ENCODE measurements around the gene NECAB2. TPM values are rescaled to one million over a fixed set of nuclear protein-coding genes. Genes with fewer than 3 reads are reported as not detected.

The NECAB2 gene
- total and polyA plus RNA-seq, 7 donors = 0.34 to 3.1 (median 1.8) TPM; not detected in 4

- no peak overlapping the region for H3K27ac ChIP-seq
- H3K4me1 ChIP-seq = peaks cover 0 to 8% (median 3%) of the 10 kb centered on the region in 4 donors
- no peaks in the 10 kb centered on the region for H3K9me3 ChIP-seq
- intact Hi-C loops (cut with DNase I) = no loop called here
- 86 to 89% methylated on average over 12 of the region's 12 CpGs for WGBS, 2 donors
- TF ChIP-seq CTCF (IDR thresholded peaks at IDR 0.05) (no peak), POLR2AphosphoS5 (IDR thresholded peaks at IDR 0.05) (no peak), POLR2A (IDR thresholded peaks at IDR 0.05) (no peak), EP300 (IDR thresholded peaks at IDR 0.05) (no peak)
- no peak for DNase-seq
- H3K27me3 ChIP-seq = no peaks in the 10 kb centered on the region
- H3K4me3 ChIP-seq = no peak overlapping the region
- H3K36me3 ChIP-seq = peaks cover 2 to 7% (median 3%) of the 10 kb centered on the region in 4 donors
These were observed 42.7 kb upstream of the NECAB2 start for GRCh38 chr16:83925095-83925905.

- TF ChIP-seq POLR2AphosphoS5 (IDR thresholded peaks at IDR 0.05) (no peak), POLR2A (IDR thresholded peaks at IDR 0.05) (no peak), EP300 (IDR thresholded peaks at IDR 0.05) (no peak), CTCF (IDR thresholded peaks at IDR 0.05) (no peak)
- WGBS, 2 donors = 68 to 69% methylated on average over 27 of the region's 27 CpGs
- Histone ChIP-seq H3K4me3 (no peak overlapping the region), H3K27ac (no peak overlapping the region), H3K9me3 (no peaks in the 10 kb centered on the region), H3K36me3 (peaks cover 0 to 3% (median 0%) of the 10 kb centered on the region in 4 donors), H3K4me1 (peaks cover 0 to 8% (median 3%) of the 10 kb centered on the region in 4 donors), H3K27me3 (no peaks in the 10 kb centered on the region)
- intact Hi-C loops (cut with DNase I) = no loop called here
- DNase-seq = no peak
These were observed 41.9 kb upstream of the NECAB2 start for GRCh38 chr16:83925957-83926725.

GRCh38 chr16:83926726-83927397, 41.2 kb upstream of the NECAB2 start:
- DNase-seq = no peak
- TF ChIP-seq EP300 (IDR thresholded peaks at IDR 0.05) (no peak), POLR2AphosphoS5 (IDR thresholded peaks at IDR 0.05) (no peak), CTCF (IDR thresholded peaks at IDR 0.05) (peak; percentile 60 to 97 (median 86)), POLR2A (IDR thresholded peaks at IDR 0.05) (no peak)
- Histone ChIP-seq H3K27ac (no peak overlapping the region), H3K4me1 (peaks cover 0 to 8% (median 3%) of the 10 kb centered on the region in 4 donors), H3K4me3 (no peak overlapping the region), H3K27me3 (no peaks in the 10 kb centered on the region), H3K9me3 (no peaks in the 10 kb centered on the region), H3K36me3 (peaks cover 0 to 3% (median 0%) of the 10 kb centered on the region in 4 donors)
- intact Hi-C loops (cut with DNase I) = no loop called here
- 10 to 30% methylated on average over 35 of the region's 35 CpGs for WGBS, 2 donors

- intact Hi-C loops (cut with DNase I) = no loop called here
- peaks cover 0 to 8% (median 3%) of the 10 kb centered on the region in 4 donors for H3K4me1 ChIP-seq
- no peaks in the 10 kb centered on the region for H3K27me3 ChIP-seq
- no peak overlapping the region for H3K27ac ChIP-seq
- H3K36me3 ChIP-seq = peaks cover 0 to 3% (median 0%) of the 10 kb centered on the region in 4 donors
- H3K4me3 ChIP-seq = no peak overlapping the region
- no peak for DNase-seq
- TF ChIP-seq EP300 (IDR thresholded peaks at IDR 0.05) = no peak
- TF ChIP-seq POLR2AphosphoS5 (IDR thresholded peaks at IDR 0.05) = no peak
- no peak for TF ChIP-seq POLR2A (IDR thresholded peaks at IDR 0.05)
- no peak for TF ChIP-seq CTCF (IDR thresholded peaks at IDR 0.05)
- WGBS, 2 donors = 91 to 92% methylated on average over 16 of the region's 16 CpGs
- H3K9me3 ChIP-seq = no peaks in the 10 kb centered on the region
These were observed 39.5 kb upstream of the NECAB2 start for GRCh38 chr16:83928341-83929055.
